GM03348 (cell line): ENCODE measurements around the gene AK6.
"Not testable (repeated sequence)": the region's sequence is repeated elsewhere in the genome, so short reads cannot be mapped to it uniquely, and the experiment has no call there.

Experiments
- DNase-seq: peaks from one replicate; pipeline ENCODE4 v3.0.0; 2012; ENCODE audit warnings: low spot score

The AK6 gene

DNA sequence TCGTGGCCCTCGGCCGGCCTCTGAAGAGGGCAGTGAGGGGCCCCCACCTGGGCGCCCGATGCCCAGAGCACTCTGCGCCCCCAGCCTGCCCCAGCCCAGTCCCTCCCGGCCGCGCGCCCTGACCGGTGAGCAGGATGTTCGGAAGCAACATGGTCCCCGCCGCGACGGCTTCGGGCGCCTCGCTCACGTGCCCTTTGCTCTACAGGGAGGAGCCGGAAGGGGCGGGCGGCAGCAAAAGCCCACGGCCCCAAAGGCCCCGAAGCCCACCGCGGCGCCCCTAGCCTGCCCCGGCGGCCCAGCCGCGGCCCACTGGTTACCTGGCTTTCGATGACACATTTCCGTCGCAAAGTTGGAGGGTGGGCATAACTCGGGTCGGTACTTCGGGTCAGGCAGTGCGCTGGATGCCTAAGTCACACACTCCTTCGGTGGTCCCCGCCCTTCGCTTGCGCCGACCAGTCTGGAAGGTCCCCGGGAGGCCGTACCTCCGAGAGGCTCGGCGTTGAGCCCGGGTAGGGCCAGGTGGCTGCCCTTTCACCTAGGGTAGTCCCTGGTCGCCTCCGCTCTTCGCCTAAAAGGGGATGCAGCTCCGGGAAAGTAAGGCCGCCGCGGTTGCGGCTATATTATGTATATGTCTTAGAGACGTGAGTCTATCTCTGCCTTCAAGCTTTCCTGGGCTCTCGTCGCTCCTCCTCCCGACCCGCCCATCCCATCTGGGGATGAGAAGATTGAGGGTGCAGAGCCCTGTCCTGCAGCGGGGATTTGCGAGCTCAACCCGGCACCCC is at the start of gene AK6, which contains the start of the genes RAD17 and TAF9:
TSS of gene AK6 (minus strand) at position 181 of the 782 bp plus-strand sequence. CDS start at position 151, 30 bp downstream.
TSS of gene RAD17 (plus strand) at position 479 of the 782 bp plus-strand sequence. CDS start 2,391 bp downstream, outside the sequence.
TSS of gene TAF9 (minus strand) at position 181 of the 782 bp plus-strand sequence. CDS start 3,783 bp downstream, outside the sequence.
- peak; percentile 94 for DNase-seq

DNA sequence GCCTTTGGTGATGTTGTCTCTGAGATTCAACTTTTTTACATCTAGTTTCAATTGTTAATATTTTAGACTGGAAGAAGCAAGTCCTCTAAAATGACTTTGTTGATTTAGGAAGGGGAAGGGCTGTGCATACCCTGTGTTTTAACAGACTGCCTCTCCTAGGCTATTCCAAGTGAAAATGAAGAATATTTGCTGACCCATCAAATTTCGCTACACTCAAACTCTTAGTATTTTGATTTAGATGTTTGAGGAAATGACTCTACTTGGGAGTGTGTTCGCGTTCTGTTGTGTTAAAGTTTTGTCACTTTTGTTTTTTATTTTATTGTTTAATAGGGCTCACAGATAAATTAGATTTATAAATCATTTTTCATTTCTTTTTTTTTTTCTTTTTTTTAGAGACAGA is 49.2 kb upstream of the AK6 start:
- DNase-seq: no peak

DNA sequence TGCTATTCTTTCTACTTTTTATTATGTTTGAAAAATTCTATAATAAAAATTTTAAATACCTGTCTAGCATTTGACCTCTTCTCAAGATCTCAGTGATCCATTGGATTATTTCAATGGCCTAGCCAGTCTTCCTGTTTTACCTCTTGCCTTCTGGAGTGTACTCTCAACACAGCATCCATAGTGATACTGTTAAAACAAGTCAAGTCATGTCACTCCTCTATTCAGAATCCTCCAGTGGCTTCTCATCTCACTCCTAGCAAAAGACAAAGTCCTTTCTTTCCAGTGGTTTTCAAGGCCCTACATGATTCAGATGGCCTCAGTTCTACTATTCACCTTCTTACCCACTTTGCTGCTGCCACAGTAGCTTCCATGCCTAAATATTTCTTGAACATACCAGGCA is 47.4 kb upstream of the AK6 start:
- DNase-seq: no peak

DNA sequence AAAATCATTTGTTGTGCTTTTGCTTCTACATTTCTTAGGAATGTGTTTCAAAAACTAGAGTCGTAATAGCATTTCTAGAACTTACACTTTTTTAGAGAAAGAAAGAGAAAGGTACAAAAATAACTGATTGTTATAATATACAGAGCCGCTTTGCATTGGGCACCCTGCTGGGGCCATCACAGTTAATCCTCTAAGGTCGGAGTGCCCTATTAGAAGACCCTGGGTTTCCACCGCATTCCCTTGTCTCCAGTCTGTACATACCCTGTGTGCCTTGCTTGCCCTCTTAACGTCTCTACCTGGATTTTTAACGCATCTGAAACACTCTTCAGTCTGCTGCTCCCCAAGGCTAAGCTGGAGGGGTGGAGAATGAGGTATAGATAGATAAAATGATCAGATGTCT is 46.9 kb upstream of the AK6 start:
- DNase-seq: no peak

DNA sequence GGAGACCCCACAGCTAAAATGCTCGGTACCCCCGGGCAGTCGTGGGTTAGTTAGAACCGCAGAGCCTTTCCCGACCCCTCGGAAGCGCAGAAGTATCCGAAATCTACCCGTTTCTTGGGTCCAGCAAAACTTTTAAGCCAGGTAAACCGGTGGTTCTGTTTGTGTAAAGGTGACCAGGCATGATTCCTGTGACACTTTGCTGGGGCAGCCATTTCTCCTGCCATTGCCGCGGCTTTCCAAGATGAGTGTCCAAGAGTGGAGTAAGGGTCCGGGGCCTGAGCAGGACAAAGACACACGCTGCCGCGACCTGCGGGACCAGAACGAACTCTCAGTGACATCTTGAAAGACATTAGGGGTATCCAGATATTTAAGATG is 46.3 kb upstream of the AK6 start:
- DNase-seq: no peak

DNA sequence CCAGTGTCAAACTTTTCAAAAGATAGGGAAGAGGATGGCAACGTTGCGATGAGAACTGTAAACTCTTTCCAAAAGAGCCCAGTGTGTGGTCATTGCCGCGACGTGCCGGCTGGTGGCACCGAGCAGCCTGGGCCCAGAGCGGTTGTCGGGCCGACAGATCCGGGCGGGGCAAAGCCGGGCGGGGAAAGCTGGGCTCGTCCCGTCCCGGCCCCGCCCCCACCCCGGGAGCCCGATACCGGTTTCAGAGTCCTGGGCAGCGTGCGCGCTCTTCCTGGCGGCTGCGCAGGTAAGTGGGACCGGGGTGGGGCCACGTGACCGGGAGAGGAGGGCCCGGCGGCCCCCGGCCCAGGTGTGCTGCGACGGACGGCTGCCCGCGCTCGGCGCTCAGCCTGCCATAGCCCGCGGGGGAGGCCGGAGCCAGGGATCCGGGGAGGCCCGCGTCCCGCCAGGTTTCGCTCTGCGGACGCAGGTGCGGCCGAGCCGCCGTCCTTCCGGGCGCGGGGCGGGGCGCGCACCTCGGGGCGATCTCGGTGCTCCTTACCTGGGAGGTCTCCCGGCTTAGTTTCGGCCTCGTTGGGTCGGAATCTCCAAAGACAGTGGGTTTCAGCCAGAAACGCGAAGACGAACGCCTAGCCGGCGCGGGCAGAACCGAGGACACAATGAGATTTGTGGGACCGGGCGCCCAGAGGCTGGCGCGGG is 45.7 kb upstream of the AK6 start, which contains the start of gene MARVELD2:
TSS of gene MARVELD2 (plus strand) at position 232 of the 699 bp plus-strand sequence. CDS start 4,270 bp downstream, outside the sequence.
- DNase-seq: peak; percentile 83

DNA sequence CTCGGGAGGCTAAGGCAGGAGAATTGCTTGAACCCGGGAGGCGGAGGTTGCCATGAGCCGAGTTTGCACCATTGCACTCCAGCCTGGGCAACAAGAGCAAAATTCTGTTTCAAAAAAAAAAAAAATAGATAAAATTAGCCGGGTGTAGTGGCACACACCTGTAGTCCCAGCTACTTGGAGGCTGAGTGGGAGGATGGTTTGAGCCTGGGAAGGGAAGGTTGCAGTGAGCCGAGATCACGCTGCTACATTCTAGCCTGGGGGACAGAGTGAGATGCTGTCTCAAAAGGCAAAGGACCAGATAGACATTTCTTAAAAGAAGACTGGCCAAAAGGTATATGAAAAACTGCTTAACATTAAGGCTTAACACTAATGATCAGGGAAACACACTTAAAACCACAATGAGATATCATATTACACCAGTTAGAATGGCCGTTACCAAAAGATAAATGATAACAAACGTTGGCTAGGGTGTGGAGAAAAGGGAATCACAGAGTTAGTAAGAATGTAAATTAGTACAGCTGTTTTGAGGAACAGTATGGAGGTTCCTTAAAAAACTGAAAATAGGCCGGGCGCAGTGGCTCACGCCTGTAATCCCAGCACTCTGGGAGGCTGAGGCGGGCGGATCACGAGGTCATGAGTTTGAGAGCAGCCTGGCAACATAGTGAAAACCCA is 35.5 kb upstream of the AK6 start:
- DNase-seq: no peak

DNA sequence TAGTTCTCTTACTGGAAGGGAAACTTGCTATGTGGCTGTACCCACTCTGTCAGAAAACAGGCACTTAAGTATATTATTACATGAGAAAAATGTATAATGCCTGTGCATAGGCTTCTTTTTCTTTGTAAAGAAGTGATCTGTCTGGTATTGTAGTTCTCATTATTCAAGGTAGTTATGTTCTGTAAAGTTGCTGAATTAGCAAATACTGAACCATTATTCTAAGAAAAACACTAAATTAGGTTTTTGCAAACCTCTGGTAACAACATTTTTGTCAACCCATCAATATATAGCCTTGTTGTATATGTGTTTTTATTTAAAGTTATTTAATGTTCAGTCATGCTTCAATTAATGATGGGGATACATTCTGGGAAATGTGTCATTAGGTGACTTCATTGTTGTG is 9.1 kb upstream of the AK6 start:
- no peak for DNase-seq

DNA sequence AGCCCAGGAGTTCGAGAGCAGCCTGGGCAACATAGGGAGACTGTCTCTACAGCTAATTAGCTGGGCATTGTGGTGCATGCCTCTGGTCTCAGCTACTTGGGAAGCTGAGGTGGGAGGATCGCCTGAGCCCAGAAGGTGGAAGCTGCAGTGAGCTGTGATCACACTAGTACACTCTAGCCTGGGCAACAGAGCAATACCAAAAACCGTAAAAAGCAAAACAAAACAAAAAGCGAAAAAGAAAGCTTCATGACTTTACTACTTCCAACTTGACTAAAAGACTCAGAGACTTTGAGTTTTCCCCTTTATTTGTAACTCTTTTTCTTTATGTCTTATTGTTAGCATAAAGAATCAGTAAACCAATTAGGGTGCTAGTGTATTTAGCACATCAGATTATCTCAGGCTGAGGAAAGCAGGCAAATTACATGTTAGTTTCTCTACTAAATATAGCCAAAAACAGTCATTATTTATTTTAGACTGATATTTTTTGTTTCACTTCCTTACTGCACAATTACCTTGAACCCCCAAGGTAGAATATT is 5.7 kb upstream of the AK6 start:
- DNase-seq: no peak

DNA sequence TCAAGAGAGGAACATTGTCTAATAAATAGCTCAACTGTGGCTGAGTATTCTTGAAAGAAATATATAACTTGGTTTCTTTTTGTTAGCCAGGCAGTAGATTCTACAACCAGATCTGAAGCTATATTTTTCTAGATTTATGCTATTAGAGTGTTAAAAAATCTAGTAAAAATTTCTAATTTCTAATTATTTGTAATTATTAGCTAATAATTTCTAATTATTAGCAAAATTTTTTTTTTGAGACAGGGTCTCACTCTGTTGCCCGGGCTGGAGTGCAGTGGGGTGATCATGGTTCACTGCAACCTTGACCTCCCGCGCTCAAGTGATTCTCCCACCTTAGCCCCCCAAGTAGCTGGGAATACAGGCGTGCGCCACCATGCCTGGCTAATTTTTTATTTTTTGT is 3.1 kb upstream of the AK6 start:
- DNase-seq: no peak

DNA sequence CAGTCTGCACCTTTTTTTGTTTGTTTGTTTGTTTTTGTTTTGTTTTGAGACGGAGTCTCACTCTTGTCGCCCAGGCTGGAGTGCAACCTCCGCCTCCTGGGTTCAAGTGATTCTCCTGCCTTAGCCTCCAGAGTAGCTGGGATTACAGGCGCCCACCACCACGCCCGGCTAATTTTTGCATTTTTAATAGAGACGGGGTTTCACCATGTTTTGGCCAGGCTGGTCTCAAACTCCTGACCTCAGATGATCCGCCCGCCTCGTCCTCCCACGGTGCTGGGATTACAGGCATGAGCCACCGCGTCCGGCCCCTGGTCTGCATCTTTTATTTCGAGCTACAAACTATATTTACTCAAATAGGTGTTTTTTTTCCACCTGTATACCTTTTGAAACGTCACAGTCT is 1.0 kb upstream of the AK6 start:
- not testable (repeated sequence) for DNase-seq

DNA sequence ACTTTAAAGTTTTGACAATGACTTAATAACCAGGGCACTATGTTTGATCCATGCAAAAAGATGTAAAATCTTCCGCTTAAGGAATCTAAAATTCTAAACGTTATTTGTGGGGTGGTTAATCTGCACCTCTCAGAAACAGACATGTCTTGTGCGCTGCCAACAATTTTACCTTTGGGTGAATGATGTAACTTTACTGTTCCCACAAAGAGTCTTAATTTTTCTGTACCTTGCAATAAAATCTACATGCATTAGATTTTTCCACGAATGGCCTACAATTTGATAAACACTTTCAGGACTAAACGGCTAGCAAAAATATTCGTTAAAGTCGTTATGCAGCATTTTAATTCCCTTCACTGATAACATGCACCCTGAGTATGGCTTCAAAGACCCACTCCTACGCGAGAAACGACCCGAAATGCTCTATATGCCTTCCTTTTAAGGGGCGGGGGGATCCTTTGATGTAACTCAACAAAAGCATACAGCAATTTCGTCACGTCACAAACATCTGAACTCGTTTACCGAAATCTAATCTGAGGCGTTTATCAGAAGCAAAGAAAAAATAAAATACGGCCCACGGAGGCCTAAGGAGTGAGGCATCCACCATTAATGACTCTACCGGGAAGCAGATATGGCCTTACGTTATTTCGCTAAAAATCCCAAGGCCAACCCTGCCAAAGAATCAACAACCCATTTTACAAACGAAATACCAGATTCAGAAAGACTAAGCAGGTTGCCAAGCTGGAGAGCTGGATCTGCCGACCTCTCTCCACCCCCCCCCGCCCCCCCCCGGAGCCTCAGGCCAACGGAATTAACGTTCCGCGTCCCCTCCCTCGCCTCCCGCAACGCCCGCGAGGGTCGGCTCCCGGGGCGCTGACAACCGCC is 621 bp downstream of the AK6 start:
- DNase-seq: no peak

DNA sequence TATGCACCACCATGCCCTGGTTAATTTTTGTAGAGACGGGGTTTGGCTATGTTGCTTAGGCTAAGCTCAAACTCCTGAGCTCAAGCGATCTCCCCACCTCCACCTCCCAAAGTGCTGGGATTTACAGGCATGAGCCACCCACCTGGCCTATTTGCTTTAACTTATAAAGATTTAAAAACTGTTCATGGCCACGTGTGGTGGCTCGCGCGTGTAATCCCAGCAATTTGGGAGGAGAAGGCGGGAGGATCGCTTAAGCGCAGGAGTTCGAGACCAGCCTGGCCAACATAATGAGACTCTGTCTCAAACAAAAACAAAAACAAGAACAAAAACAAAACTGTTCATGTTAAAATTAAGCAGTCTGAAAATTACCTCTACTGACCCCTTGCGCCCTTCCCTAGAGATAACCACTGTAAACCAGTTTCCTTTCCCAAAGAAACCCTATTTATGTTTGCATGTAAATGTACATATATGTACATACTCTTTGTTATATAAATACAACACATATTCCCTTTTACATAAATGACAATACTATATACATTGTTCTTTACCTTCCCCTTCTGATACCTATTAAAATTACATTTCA is 1.5 kb downstream of the AK6 start:
- DNase-seq: no peak

DNA sequence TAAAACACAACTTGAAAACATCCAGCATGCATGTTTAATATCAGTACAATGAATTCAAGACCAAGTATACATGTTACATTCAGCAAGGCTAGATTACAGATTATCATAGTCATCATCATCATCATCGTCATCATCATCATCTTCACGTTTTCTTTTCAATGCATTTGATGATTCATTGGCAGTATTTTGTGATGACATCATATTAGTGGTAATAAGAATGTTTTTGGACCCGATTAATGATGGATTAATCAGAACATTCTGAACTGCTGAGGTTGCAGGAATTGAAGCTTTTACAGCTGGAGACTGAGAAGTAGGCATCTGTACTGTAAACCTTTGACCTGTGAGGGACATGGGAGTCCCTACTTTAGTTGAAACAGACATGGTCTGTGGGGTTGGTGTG is 4.5 kb downstream of the AK6 start:
- no peak for DNase-seq

DNA sequence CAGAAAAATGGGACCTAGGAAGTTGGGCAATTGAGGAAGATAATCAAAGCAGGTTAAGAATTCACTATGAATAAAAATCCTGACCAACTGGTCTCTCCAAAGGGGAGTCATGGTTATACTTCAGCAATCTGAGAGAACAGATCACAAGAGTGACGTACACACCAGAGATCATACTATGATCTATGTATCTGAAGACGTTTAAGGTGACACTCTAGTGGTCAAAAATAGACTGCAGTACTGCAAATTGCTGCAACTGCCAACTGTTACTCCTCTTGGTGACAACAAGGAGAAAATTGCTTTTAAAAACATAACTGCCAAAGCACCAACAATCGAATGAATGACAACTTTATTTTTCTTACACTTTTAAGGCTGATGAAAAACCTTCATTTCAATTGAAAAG is 4.9 kb downstream of the AK6 start:
- peak; percentile 12 for DNase-seq

DNA sequence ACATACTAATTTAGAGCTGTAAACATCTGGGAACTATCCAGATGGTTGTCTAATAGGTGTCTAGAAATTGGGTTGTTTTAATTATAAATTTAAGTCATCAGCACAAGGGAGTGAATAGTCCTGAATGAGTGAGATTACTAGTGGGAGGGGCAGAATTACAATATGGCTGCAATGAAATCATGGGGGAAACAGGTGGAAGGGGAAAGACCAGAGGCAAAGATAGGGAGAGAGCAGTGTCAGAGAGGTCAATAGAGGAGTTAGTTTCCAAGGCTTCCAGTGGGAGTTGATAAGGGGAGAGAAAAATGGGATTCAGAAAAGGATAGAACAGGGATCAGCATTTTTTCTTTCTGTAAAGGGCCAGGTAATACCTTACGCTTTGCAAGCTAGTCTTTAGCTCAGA is 8.9 kb downstream of the AK6 start:
- DNase-seq: no peak

DNA sequence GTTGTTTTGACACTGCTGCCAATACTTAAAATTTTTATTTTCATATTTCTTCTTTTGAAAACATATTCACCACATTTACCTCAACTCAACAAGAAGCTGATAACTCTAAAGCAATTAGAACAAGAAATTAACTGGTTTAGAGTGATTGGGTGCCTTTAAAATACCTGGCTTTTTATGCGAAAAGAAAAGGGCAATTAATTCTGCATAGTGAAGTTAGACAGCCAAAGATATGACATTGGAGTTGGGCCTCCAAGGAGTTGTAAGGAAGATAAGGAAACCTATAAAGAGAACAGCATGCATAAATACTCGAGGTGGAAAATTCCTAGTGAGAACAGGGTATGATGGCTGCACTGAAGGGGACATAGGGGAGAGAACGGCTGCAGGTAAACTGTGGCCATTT is 9.6 kb downstream of the AK6 start:
- DNase-seq: no peak

DNA sequence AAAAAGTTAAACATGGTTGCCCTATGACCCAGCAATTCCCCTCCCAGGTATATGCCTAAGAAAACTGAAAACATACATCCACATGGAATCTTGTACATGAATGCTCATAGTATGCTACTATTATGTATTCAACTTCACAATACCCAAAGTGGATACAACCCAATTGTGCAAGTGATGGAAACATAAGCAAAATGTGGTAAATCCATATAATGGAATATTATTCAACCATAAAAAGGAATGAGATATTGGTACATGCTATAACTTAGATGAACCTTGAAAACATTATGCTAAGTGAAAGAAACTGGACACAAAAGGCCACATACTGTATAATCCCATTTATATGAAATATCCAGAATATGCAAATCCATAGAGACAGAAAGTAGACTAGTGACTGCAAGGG is 18.7 kb downstream of the AK6 start:
- DNase-seq: no peak

DNA sequence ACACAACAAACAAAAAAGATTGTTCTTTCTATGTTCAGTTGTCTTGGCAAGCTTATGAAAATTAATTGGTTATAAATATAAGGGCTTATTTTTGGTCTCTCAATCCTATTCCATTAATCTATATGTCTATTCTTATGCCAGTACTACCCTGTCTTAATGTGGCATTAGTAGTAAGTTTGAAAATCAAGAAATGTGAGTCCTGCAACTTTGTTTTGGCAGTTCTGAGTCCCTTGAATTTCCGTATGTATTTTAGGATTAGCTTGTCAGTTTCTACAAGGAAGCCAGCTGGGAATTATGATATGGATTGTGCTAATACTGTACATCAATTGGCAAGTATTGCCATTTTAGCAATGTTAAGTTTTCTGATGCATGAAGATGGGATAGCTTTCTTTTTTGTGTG is 26.2 kb downstream of the AK6 start:
- no peak for DNase-seq

DNA sequence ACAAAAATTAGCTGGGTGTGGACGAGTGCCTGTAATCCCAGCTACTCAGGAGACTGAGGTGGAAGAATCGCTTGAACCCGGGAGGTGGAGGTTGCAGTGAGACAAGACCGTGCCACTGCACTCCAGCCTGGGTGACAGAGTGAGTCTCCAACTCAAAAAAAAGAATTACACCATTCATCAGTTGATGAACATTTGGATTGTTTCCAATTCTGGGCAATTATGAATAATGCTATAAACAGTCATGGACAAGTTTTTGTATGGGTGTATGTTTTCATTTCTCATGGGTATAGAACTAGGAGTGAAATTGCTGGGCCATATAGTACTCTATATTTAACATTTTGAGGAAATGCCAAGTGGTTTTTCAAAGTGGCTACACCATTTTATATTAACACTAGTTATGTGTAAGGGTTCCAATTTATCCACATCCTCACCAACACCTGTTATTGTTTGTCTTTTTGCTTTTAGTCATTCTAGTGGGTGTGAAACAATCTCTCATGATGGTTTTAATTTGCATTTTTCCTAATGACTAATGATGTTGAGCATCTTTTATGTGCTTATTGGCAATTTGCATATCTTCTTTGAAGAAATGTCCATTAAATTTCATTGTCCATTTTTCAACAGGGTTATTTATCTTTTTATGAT is 27.7 kb downstream of the AK6 start:
- DNase-seq: no peak
